HG03108 (cell line): Measurements from ENCODE around the gene NUDT14.

Experiments used
- ATAC-seq: cut with Tn5 transposase; IDR thresholded peaks from one replicate; pipeline ENCODE4 v1.9.1; 2021; ENCODE audit warnings: moderate library complexity; ENCODE audit not compliant: unreplicated experiment

The NUDT14 gene

DNA sequence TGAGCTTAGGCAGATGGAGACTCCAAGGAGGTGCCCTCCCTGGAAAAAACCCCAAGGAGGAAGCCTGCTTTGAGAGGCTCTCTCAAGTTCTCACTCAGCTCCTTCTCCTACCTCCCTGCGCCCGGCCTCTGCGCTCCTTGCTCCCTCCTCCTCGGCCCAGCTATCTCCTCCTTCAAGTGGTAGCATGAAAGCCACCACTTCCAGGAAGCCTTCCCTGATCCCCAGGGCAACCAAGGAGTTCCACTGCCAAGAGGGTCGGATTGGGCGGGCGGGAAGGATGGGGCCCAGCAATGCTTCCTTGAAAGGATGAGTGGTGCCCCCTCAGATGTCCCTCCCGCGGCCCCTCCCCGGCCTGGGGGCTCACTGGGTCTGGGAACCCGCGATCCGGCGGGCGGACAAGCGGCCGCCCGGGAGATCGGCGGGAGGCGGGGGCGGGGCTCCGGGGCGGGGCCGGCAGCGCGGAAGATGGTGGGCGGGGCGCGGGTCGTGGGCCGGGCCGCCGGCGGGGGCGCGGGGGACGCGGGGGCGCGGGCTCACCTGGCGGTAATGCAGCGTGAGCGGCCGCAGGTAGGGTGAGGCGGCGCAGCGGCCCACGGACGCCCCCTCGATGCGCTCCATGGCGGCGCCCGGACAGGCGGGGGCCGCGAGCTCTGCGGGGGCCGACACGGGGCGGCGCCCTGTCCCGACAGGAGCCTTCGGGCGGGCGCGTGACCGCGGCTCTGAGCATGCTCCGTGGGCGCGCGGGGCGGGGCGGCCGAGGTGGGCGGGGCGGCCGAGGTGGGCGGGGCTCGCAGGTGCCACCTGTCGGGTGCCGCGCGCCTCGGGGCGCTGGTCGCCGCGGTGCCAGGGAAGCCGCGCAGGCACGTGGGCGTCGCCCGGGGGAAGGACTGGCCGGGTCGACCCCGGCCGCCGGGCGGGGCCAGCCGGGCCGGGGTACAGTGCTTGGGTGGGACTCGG, at the start of gene NUDT14:
TSS of gene NUDT14 (minus strand) at position 721 of the 957 bp plus-strand sequence. CDS start at position 618, 103 bp downstream.
- peak; percentile 52 for ATAC-seq

DNA sequence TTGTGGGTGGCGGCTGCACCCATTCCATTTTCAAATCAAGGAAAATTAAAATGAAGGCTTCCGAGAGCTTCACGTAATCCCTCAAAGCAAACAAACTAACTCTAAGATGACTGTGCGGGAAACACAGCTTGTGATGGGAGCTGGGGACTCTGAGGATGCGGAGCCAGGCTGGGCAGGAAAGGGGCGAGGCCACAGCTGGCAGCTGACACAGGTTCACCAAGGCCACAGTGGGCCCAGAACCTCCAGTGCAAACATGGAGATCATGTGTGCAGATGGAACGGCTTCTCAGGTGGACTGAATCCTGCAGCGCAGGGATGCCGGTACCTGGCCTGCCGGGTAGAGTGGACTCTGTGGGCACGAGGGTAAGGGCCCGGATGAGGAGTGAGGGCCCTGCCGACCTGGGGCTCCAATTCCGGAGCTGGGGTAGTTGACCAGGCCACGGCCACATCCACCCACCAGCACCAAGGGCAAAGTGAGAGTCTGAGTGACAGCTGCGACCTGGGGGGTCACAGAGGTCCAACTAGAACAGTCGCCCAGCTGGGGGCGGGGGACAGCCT, 48.1 kb upstream of the NUDT14 start:
- no peak for ATAC-seq

GRCh38 chr14:105228562-105228961, 47.5 kb upstream of the NUDT14 start:
- no peak for ATAC-seq

DNA sequence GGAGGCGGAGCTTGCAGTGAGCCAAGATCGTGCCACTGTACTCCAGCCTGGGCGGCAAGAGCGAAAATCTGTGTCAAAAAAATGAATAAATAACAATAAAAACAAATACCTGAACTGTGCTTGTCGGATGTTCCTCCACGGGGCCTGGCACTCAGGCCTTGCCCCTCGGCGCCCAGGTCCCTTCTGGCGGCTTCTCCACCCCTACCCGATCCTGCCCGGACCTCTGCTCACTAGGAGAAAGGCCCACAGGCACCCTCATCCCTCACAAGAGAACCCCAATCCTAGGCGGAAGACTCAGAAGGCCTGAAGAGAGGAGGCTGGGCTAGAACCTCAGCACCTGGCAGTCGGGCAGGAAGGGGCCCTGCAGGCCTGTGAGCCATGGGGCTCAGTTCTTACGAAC, 46.2 kb upstream of the NUDT14 start:
- ATAC-seq = no peak

- ATAC-seq = no peak
Observed at GRCh38 chr14:105226198-105226597, 45.1 kb upstream of the NUDT14 start.

- no peak for ATAC-seq
Observed at GRCh38 chr14:105224845-105225570, 43.9 kb upstream of the NUDT14 start.

DNA sequence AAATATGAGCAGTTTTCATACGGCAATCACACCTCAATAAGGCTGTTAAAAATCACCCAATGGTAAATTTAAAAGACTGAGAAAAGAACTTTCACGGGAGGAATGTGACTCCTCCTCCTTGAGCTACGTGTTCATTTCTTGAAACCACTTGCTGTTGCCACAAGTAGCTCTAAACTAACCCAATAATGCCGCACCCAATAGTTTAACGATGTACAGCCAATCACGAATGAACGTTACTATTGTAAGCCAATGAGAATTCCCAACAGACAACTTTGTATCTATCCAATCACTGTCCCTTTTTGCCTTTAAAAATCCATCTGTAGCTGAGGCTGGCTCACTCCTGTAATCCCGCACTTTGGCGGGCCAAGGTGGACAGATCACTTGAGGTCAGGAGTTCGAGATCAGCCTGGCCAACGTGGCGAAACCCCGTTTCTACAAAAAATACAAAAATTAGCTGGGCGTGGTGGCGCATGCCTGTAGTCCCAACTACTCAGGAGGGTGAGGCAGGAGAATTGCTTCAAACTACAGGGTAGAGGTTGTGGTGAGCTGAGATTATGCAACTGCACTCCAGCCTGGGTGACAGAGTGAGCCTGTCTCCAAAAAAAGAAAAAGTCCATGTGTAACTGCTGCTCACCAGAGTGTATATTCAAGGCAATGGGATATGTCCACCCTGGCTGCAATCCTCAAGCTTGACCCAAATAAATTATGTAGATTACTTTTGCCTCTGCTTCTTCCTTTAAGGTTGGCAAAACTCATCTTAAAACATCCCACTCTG, 42.8 kb upstream of the NUDT14 start:
- ATAC-seq = no peak

GRCh38 chr14:105223260-105223659, 42.1 kb upstream of the NUDT14 start:
- no peak for ATAC-seq

- no peak for ATAC-seq
Observed at GRCh38 chr14:105221598-105222178, 40.6 kb upstream of the NUDT14 start.

DNA sequence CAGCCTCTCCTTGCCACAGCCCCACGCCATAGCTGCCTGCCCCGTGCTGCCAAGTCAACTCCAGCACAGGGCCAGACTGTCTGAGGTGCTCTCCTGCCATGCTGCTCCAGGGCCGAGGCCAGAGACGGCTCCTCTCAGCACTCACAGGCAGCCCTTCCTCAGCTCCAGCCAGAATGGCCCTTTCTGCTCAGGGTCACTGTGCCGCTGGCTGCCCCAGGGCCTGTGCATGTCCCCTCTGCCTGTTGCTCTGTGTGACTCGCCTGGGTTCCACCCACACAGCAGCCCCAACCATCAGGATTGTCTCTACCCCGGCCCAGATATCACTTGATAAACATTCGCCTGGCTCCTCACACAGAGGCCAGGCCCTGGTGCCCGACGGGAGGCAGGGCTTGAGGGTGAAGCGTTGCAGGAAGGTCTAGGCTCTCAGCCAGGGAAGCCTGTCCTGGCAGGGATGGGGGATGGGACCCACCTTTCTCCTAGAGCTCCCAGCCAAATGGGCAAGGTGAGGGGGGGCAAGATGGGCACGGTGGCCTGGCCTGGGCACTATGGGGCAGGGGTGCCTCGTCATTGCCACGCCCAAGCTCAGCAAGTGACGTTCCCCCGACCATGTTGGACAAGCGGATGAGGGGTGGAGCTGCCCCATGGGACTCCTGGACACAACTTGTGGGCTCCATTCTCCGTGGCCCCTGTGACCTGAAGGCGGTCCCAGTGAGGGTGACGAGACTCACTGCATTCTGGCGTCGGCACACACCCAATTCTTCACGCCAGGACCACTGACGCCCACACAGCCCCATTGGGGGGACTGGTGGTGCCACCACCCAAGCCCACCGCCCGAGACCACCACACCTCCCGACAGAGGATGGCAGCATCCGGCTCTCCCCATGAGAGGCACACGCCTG, 39.8 kb upstream of the NUDT14 start:
- ATAC-seq = no peak

GRCh38 chr14:105219753-105220152, 38.6 kb upstream of the NUDT14 start:
- no peak for ATAC-seq

DNA sequence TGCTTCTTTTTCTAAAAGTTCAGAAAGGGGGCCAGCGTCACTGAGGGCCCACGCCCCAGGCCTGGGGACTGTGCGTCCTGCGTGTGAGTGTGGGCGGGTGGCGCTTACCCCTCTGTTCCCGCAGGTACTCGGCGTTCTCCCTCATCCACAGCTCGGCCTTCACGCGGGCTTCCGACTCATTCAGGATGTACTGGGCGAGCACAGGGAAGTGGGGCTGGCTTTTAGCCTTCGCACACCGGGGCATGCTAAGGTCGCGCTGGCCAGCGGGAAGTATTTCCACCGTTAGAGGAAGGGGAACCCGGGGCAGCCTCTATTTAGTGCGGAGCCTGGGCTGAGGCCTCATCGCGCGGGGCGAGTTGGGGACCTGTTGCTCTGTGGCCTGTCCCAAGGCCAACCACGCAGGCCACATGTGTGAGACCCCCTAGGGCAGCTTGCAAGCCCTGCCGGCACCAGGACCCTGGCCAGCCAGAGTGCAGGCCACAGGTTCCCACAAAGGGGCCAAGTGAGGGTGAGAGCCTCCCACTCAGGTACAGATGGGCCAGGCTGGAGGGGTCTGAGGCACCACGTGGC, 38.0 kb upstream of the NUDT14 start:
- ATAC-seq = no peak

DNA sequence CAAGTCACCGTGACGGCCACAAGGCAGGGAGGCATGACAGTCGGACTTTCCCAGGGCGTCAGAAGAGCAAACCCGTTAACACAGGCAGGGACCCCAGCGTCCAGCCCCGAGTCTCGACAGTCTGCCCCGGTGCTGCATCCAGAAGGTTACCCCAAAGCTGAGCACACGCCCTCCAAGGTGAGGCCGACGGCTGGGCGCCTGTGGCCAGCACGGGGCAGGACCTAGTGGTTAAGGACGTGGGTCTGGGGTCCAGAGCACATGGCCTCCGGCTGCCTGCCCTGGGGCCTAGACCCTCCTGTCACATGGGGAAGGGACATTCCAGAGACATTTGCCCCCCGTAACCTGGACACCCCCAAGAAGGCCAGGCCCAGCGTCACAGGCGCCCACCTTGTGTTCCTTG, 37.5 kb upstream of the NUDT14 start:
- no peak for ATAC-seq

DNA sequence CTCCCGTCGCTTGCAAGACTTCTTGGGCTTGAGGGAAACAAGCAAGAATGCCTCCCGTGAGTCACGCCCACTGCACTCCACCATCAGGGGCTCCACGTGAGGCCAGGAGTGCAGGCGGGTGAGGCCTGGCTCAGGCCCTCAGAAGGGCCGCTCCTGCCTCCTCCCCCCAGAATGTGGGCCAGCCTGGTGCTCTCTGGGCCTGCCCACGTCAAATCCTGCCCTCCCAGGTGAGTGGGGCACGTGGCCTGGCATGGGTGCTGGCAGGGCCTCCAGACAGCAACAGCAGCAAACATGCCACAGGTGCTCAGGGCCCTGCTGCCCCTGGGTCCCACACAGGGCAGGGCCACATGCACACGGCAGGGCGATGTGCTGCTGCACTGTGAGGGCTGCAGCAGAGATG, 36.7 kb upstream of the NUDT14 start:
- no peak for ATAC-seq

GRCh38 chr14:105216490-105217247, 35.6 kb upstream of the NUDT14 start:
- ATAC-seq = no peak

- no peak for ATAC-seq
Observed at GRCh38 chr14:105215602-105216001, 34.5 kb upstream of the NUDT14 start.

DNA sequence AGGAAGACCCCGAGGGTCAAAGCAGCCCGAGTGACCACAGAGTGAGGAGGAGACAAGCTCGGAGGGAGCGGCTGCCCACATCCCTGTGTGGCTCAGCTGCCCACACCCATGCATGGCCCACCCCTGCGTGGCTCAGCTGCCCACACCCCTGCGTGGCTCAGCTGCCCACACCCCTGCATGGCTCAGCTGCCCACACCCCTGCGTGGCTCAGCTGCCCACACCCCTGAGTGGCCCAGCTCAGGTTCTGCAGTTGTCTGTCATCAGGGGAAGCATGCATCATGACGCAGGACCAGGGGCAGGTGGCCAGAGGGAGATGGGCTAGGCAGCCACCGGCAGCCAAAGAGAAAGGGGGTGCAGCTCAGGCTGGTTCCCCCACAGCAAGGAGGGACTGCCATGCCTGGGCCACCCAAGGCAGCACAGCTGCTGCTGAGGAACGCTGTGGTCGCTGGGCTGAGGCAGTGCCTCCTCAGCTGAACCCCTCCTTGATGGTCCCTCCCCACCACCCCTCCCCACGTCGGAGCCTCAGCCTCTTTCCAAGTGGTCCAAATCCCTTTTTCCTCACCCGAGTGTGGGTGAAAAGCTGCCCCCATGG, 33.3 kb upstream of the NUDT14 start:
- ATAC-seq = no peak

GRCh38 chr14:105213361-105213760, 32.2 kb upstream of the NUDT14 start:
- no peak for ATAC-seq
